Brain microvascular endothelial cell (primary cell): ENCODE results near the gene GART.

Experiments used
- DNase-seq: peaks from one replicate; pipeline ENCODE4 v3.0.0-alpha.2; 2020
- H3K27ac ChIP-seq: fragments of 250-450 bp; sonication (Bioruptor Pico); 2 replicates; pipeline ENCODE4 v1.5.1; 2020; ENCODE audit warnings: mild to moderate bottlenecking, moderate library complexity
- H3K27me3 ChIP-seq: fragments of 250-450 bp; sonication (Bioruptor Pico); replicated peaks from 2 replicates; pipeline ENCODE4 v1.5.1; 2020; ENCODE audit warnings: mild to moderate bottlenecking
- H3K36me3 ChIP-seq: fragments of 250-450 bp; sonication (Bioruptor Pico); replicated peaks from 2 replicates; pipeline ENCODE4 v1.5.1; 2020; ENCODE audit warnings: mild to moderate bottlenecking
- H3K4me3 ChIP-seq: 2 replicates; pipeline ENCODE4 v1.5.1; 2011; ENCODE audit warnings: low read depth, mild to moderate bottlenecking, control low read depth, low read length, moderate library complexity
- CTCF ChIP-seq: IDR thresholded peaks from 2 replicates; pipeline ENCODE4 v1.5.1; 2011; ENCODE audit warnings: low read depth, mild to moderate bottlenecking, moderate library complexity, low read length, control low read depth, inconsistent platforms; ENCODE audit errors: missing control alignments
- in situ Hi-C: cut with HindIII; loops from 2 replicates; pipeline ENCODE4 v1.10.0; 2017; ENCODE audit warnings: low sequenced_read_pairs, low pct_ligation_motif_present

Gene GART

DNA sequence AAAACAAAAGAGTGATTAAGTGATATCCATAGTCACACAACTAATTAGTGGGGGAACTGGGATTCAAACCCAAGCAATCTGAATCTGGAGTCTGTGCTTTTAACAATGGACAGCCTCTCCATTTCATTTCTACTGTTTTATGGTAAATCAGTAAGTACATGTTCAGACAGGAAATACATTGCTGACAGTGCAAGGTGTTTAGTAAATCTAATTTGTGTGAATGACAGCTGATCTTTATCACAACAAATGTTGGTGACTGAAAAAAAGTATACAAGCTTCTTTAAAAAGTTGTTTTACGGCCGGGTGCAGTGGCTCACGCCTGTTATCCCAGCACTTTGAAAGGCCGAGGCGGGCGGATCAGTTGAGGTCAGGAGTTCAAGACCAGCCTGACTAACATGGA is 26.0 kb upstream of the GART start:
- Histone ChIP-seq H3K27ac (no peak overlapping the region), H3K36me3 (peaks cover 51% of the 10 kb centered on the region), H3K4me3 (no peak overlapping the region), H3K27me3 (no peaks in the 10 kb centered on the region)
- DNase-seq, result no peak
- in situ Hi-C loops, result no loop called here
- TF ChIP-seq CTCF, result no peak

DNA sequence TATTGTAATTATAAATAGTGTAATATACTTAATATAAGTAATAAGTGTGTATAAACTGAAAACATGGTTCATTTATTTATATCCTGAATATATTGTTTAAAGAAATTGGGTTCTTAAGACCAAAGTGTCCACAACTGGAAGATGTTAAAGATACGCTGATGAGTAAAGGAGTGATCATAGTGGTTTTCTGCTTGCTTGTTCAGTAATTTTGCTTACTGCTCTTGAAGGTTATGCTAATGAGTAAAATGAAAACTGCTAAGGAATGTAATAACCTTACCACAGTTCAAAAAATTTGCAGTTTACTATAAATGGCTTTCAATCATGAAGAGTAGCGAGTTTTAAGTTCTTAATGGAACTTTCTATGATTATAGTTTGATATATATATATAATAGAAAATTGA is 24.6 kb upstream of the GART start:
- no peaks in the 10 kb centered on the region for H3K27me3 ChIP-seq
- peaks cover 55% of the 10 kb centered on the region for H3K36me3 ChIP-seq
- in situ Hi-C loops, result no loop called here
- DNase-seq, result no peak
- no peak overlapping the region for H3K4me3 ChIP-seq
- H3K27ac ChIP-seq, result no peak overlapping the region
- no peak for TF ChIP-seq CTCF

- Histone ChIP-seq H3K27me3 (no peaks in the 10 kb centered on the region), H3K4me3 (no peak overlapping the region), H3K36me3 (peaks cover 65% of the 10 kb centered on the region), H3K27ac (no peak overlapping the region)
- no peak for DNase-seq
- no peak for TF ChIP-seq CTCF
- in situ Hi-C loops, result no loop called here
Observed at GRCh38 chr21:33562389-33562788, 20.5 kb upstream of the GART start.

- Histone ChIP-seq H3K4me3 (no peak overlapping the region), H3K27me3 (no peaks in the 10 kb centered on the region), H3K36me3 (peaks cover 65% of the 10 kb centered on the region), H3K27ac (no peak overlapping the region)
- no peak for TF ChIP-seq CTCF
- no peak for DNase-seq
- in situ Hi-C loops, result no loop called here
Observed at GRCh38 chr21:33561373-33561772, 19.5 kb upstream of the GART start.

DNA sequence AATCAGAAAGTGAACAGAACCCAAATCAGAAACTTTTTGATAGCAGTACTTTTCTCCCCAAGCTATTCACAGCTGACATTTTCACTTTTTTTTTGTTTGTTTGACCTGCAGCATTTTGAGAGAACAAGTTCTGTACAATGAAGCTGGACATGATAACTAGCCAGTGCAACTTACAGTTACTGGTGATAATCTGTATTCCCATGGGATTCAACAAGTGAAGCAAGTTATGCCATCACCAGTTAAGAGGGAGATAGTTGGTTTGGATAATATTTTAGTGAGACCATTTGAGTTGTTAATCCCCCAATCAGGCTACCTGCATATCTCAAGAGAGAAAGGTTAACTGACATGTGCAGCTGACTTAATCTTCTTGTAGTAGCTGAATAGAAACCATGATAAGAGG is 19.0 kb upstream of the GART start:
- in situ Hi-C loops, result no loop called here
- no peak for DNase-seq
- no peaks in the 10 kb centered on the region for H3K27me3 ChIP-seq
- no peak overlapping the region for H3K4me3 ChIP-seq
- no peak for TF ChIP-seq CTCF
- no peak overlapping the region for H3K27ac ChIP-seq
- H3K36me3 ChIP-seq, result peaks cover 67% of the 10 kb centered on the region

GRCh38 chr21:33559813-33560212 is 17.9 kb upstream of the GART start:
- Histone ChIP-seq H3K27me3 (no peaks in the 10 kb centered on the region), H3K36me3 (peaks cover 75% of the 10 kb centered on the region)

More at GRCh38 chr21:33559813-33560212, 17.9 kb upstream of the GART start:
- Histone ChIP-seq H3K27ac (no peak overlapping the region), H3K4me3 (no peak overlapping the region)
- DNase-seq, result no peak
- no peak for TF ChIP-seq CTCF
- in situ Hi-C loops, result no loop called here
